Measurements from ENCODE around the gene ONECUT2.

- TF ChIP-seq, protein P1, sequence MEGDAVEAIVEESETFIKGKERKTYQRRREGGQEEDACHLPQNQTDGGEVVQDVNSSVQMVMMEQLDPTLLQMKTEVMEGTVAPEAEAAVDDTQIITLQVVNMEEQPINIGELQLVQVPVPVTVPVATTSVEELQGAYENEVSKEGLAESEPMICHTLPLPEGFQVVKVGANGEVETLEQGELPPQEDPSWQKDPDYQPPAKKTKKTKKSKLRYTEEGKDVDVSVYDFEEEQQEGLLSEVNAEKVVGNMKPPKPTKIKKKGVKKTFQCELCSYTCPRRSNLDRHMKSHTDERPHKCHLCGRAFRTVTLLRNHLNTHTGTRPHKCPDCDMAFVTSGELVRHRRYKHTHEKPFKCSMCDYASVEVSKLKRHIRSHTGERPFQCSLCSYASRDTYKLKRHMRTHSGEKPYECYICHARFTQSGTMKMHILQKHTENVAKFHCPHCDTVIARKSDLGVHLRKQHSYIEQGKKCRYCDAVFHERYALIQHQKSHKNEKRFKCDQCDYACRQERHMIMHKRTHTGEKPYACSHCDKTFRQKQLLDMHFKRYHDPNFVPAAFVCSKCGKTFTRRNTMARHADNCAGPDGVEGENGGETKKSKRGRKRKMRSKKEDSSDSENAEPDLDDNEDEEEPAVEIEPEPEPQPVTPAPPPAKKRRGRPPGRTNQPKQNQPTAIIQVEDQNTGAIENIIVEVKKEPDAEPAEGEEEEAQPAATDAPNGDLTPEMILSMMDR (conservative IDR thresholded peaks at IDR 0.05; ENCODE audit: low read depth, low read length): no peak
- TF ChIP-seq EZH2 (IDR thresholded peaks at IDR 0.05; ENCODE audit: borderline replicate concordance, low read depth, low read length, poor library complexity, severe bottlenecking): no peak
These were observed 80.9 kb downstream of the ONECUT2 start for GRCh38 chr18:57516056-57516455.
